ENCODE results near the gene ORAI1.

GRCh38 chr12:121669521-121669900 lies 43.2 kb downstream of the ORAI1 start, which contains the start of gene MORN3:
- no peak for TF ChIP-seq GATA2 (IDR thresholded peaks at IDR 0.05; ENCODE audit: low read depth, low read length)
- no peak for TF ChIP-seq GATA3 (IDR thresholded peaks at IDR 0.05; ENCODE audit: low read depth, low read length)
